SK-N-SH (cell line): ENCODE measurements around the gene EML2.
"Not testable (repeated sequence)": the region's sequence is repeated elsewhere in the genome, so short reads cannot be mapped to it uniquely, and the experiment has no call there.

Source experiments
- CHD2 ChIP-seq: fragments of 150-350 bp; IDR thresholded peaks from 2 replicates; pipeline ENCODE4 v1.6.1; 2018; ENCODE audit warnings: low read length; ENCODE audit not compliant: partially characterized antibody
- CTCF ChIP-seq: fragments of 200-600 bp; sonication (generic); IDR thresholded peaks from 2 replicates; pipeline ENCODE4 v1.6.1; 2017; ENCODE audit warnings: antibody characterized with exemption, mild to moderate bottlenecking, moderate library complexity
- EZH2phosphoT487 ChIP-seq: fragments of 200-600 bp; sonication (generic); IDR thresholded peaks from 2 replicates; pipeline ENCODE4 v1.6.1; 2017; ENCODE audit warnings: low read depth, mixed run types, mild to moderate bottlenecking, antibody characterized with exemption, moderate library complexity, borderline replicate concordance
- PBX3 ChIP-seq: IDR thresholded peaks from 2 replicates; pipeline ENCODE4; 2012
- POLR2AphosphoS5 ChIP-seq: IDR thresholded peaks from 2 replicates; pipeline ENCODE4 v1.6.1; 2012; ENCODE audit warnings: low read depth, low read length
- RFX5 ChIP-seq: IDR thresholded peaks from 2 replicates; pipeline ENCODE4 v1.6.1; 2012; ENCODE audit warnings: mild to moderate bottlenecking, improper control_type of control experiment, low read length
- SMC3 ChIP-seq: IDR thresholded peaks from 2 replicates; pipeline ENCODE4 v1.6.1; 2012; ENCODE audit warnings: low read depth, low read length, improper control_type of control experiment
- USF2 ChIP-seq: fragments of 150-350 bp; IDR thresholded peaks from 2 replicates; pipeline ENCODE4 v1.6.1; 2017; ENCODE audit warnings: antibody characterized with exemption, low read length, low read depth, borderline replicate concordance

- TF ChIP-seq CTCF, POLR2AphosphoS5, USF2, CHD2, SMC3, PBX3, EZH2phosphoT487, RFX5: not testable (repeated sequence)
Measured at GRCh38 chr19:45615056-45615455, 24.1 kb downstream of the EML2 start.
